K562 (cell line): ENCODE results near the gene KLK1. TPM values are rescaled to one million over a fixed set of nuclear protein-coding genes. Genes with fewer than 3 reads are reported as not detected.

Experiments
- ATF7 ChIP-seq: fragments of 450-650 bp; IDR thresholded peaks from 2 replicates; pipeline ENCODE4 v1.7.1; 2014; ENCODE audit warnings: mild to moderate bottlenecking, moderate library complexity
- CBFA2T3 ChIP-seq: fragments of 450-650 bp; IDR thresholded peaks from 2 replicates; pipeline ENCODE4 v1.6.1; 2017
- DNMT1 ChIP-seq: fragments of 450-650 bp; IDR thresholded peaks from 2 replicates; pipeline ENCODE4 v1.6.1; 2016; ENCODE audit warnings: antibody characterized with exemption, mild to moderate bottlenecking
- ESRRB ChIP-seq: fragments of 250-450 bp; sonication (Bioruptor Pico); IDR thresholded peaks from 2 replicates; pipeline ENCODE4 v1.5.0; 2020; ENCODE audit warnings: mild to moderate bottlenecking, moderate library complexity, borderline replicate concordance
- EWSR1 ChIP-seq: fragments of 450-650 bp; IDR thresholded peaks from 2 replicates; pipeline ENCODE4 v1.6.1; 2018; ENCODE audit warnings: borderline replicate concordance, mild to moderate bottlenecking, low read depth, moderate library complexity; ENCODE audit not compliant: partially characterized antibody
- FOXJ2 ChIP-seq: fragments of 200-800 bp; sonication (Bioruptor generic); IDR thresholded peaks from 2 replicates; pipeline ENCODE4 v1.6.1; 2016; ENCODE audit warnings: missing genetic modification characterization, missing compliant biosample characterization
- GABPB1 ChIP-seq: sonication (generic); formaldehyde crosslinking; IDR thresholded peaks from 2 replicates; pipeline ENCODE4 v1.8.0; 2022; ENCODE audit warnings: mild to moderate bottlenecking, missing genetic modification reagents
- GATA2 ChIP-seq: sonication (generic); formaldehyde crosslinking; IDR thresholded peaks from 2 replicates; pipeline ENCODE4 v1.4.0; 2020; ENCODE audit warnings: mild to moderate bottlenecking, missing genetic modification reagents
- HMGN3 ChIP-seq: IDR thresholded peaks from 2 replicates; pipeline ENCODE4 v1.6.1; 2011; ENCODE audit warnings: borderline replicate concordance, low read depth, mild to moderate bottlenecking, mixed read lengths, low read length; ENCODE audit not compliant: insufficient read length; ENCODE audit errors: extremely low read depth
- ILF3 ChIP-seq: fragments of 450-650 bp; IDR thresholded peaks from 2 replicates; pipeline ENCODE4 v1.6.1; 2018; ENCODE audit warnings: antibody characterized with exemption, mild to moderate bottlenecking, moderate library complexity, borderline replicate concordance
- IRF2 ChIP-seq: sonication (generic); formaldehyde crosslinking; IDR thresholded peaks from 2 replicates; pipeline ENCODE4 v1.8.1; 2022; ENCODE audit warnings: mild to moderate bottlenecking, missing genetic modification reagents
- KLF1 ChIP-seq: fragments of 450-650 bp; IDR thresholded peaks from 2 replicates; pipeline ENCODE4 v1.6.1; 2016; ENCODE audit warnings: missing genetic modification characterization, missing compliant biosample characterization
- NEUROD1 ChIP-seq: fragments of 150-350 bp; IDR thresholded peaks from 2 replicates; pipeline ENCODE4 v1.6.1; 2014; ENCODE audit warnings: borderline replicate concordance, low read length, low read depth; ENCODE audit not compliant: partially characterized antibody
- THRB ChIP-seq: fragments of 450-650 bp; formaldehyde crosslinking; conservative IDR thresholded peaks from 2 replicates; pipeline ENCODE4 v1.4.0; 2022; ENCODE audit warnings: mild to moderate bottlenecking, missing genetic modification characterization
- U2AF1 ChIP-seq: fragments of 200-400 bp; formaldehyde crosslinking; optimal IDR thresholded peaks from 2 replicates; pipeline ENCODE3; 2017; ENCODE audit warnings: mild to moderate bottlenecking, low read depth, low read length, moderate library complexity
- ZBTB8A ChIP-seq: fragments of 450-650 bp; IDR thresholded peaks from 2 replicates; pipeline ENCODE4 v1.6.1; 2018; ENCODE audit warnings: mild to moderate bottlenecking, moderate library complexity; ENCODE audit not compliant: partially characterized antibody
- ZNF586 ChIP-seq: fragments of 450-650 bp; formaldehyde crosslinking; conservative IDR thresholded peaks from 2 replicates; pipeline ENCODE4 v1.4.0; 2020; ENCODE audit warnings: mild to moderate bottlenecking, moderate library complexity
- ZNF699 ChIP-seq: fragments of 250-450 bp; sonication (Bioruptor Pico); IDR thresholded peaks from 2 replicates; pipeline ENCODE4 v1.8.0; 2021; ENCODE audit warnings: mild to moderate bottlenecking, moderate library complexity; ENCODE audit not compliant: insufficient replicate concordance
- ZNF778 ChIP-seq: fragments of 450-650 bp; formaldehyde crosslinking; IDR thresholded peaks from 2 replicates; pipeline ENCODE4 v1.4.0; 2020; ENCODE audit warnings: mild to moderate bottlenecking, moderate library complexity
- polyA plus RNA-seq, 8 experiments: library from polyadenylated mRNA; depleted of rRNA in 4 of 8; stranded (reverse) in 5 of 8; unstranded in 3 of 8; fragments of >200 nt; fragmentation: Nextera tagmentation in 2 of 8; fragmentation: Illumina TruSeq in 1 of 8; extraction: Ambion mirVana in 2 of 8; extraction: Trizol in 1 of 8; gene quantifications; 2 replicates each; pipeline versions ENCODE4 v1.2.1 to v1.2.3, GENCODE V29; 2011 to 2014; ENCODE audit warnings: inconsistent platforms in 1 of 8, missing spikeins in 1 of 8
- total RNA-seq, 7 experiments: library from RNA; depleted of rRNA in 6 of 7; stranded (reverse); fragments of >200 nt in 6 of 7; fragmentation: Illumina TruSeq in 2 of 7; extraction: Trizol in 2 of 7; gene quantifications; 2 replicates each; pipeline versions ENCODE4 v1.2.1 to v1.2.3, GENCODE V29; 2011 to 2021; ENCODE audit warnings: low replicate concordance in 1 of 7
- TF ChIP-seq, protein P1 (sequence below): fragments of 250-450 bp; sonication (Bioruptor Pico); IDR thresholded peaks from 2 replicates; pipeline ENCODE4 v1.8.0; 2021; ENCODE audit warnings: mild to moderate bottlenecking, moderate library complexity
- TF ChIP-seq, protein P2 (sequence below): sonication (generic); formaldehyde crosslinking; IDR thresholded peaks from 2 replicates; pipeline ENCODE4 v1.8.0; 2022; ENCODE audit warnings: mild to moderate bottlenecking, low read depth, missing genetic modification reagents
- TF ChIP-seq, protein P3 (sequence below): fragments of 200-800 bp; sonication (Bioruptor generic); IDR thresholded peaks from 2 replicates; pipeline ENCODE4 v1.6.1; 2017; ENCODE audit warnings: missing genetic modification characterization, missing compliant biosample characterization

Gene KLK1
- total and polyA plus RNA-seq, 9 of the 15 experiments (the other 6 are each of a cell fraction or from before 2014, with no cell fraction given): 0.87 to 15.4 (median 9.1) TPM

- TF ChIP-seq U2AF1 (no peak), CBFA2T3 (no peak), ZNF699 (no peak), GABPB1 (CRISPR knock-in tag) (peak; percentile 45), IRF2 (CRISPR knock-in tag) (no peak), KLF1 (tag) (no peak), ATF7 (peak; percentile 36), ILF3 (no peak), DNMT1 (no peak), ESRRB (CRISPR knock-in tag) (no peak), FOXJ2 (tag) (no peak), ZNF778 (CRISPR knock-in tag) (no peak), ZNF586 (CRISPR knock-in tag) (no peak), EWSR1 (no peak), ZBTB8A (no peak), NEUROD1 (no peak), THRB (no peak), GATA2 (no peak), HMGN3 (peak; percentile 89)
- TF ChIP-seq, protein P1, sequence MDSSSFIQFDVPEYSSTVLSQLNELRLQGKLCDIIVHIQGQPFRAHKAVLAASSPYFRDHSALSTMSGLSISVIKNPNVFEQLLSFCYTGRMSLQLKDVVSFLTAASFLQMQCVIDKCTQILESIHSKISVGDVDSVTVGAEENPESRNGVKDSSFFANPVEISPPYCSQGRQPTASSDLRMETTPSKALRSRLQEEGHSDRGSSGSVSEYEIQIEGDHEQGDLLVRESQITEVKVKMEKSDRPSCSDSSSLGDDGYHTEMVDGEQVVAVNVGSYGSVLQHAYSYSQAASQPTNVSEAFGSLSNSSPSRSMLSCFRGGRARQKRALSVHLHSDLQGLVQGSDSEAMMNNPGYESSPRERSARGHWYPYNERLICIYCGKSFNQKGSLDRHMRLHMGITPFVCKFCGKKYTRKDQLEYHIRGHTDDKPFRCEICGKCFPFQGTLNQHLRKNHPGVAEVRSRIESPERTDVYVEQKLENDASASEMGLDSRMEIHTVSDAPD (CRISPR knock-in tag): no peak
- TF ChIP-seq, protein P2, sequence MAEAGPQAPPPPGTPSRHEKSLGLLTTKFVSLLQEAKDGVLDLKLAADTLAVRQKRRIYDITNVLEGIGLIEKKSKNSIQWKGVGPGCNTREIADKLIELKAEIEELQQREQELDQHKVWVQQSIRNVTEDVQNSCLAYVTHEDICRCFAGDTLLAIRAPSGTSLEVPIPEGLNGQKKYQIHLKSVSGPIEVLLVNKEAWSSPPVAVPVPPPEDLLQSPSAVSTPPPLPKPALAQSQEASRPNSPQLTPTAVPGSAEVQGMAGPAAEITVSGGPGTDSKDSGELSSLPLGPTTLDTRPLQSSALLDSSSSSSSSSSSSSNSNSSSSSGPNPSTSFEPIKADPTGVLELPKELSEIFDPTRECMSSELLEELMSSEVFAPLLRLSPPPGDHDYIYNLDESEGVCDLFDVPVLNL (CRISPR knock-in tag): no peak
- TF ChIP-seq, protein P3, sequence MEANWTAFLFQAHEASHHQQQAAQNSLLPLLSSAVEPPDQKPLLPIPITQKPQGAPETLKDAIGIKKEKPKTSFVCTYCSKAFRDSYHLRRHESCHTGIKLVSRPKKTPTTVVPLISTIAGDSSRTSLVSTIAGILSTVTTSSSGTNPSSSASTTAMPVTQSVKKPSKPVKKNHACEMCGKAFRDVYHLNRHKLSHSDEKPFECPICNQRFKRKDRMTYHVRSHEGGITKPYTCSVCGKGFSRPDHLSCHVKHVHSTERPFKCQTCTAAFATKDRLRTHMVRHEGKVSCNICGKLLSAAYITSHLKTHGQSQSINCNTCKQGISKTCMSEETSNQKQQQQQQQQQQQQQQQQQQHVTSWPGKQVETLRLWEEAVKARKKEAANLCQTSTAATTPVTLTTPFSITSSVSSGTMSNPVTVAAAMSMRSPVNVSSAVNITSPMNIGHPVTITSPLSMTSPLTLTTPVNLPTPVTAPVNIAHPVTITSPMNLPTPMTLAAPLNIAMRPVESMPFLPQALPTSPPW (CRISPR knock-in tag): peak; percentile 51; the same call in 1 of the 2 replicates
Measured at GRCh38 chr19:50817941-50818858, 5.4 kb downstream of the KLK1 start (continued).
